Activated T-helper 17 cell treated with anti-CD3 and anti-CD28 coated beads, Interleukin-2, amount 50 U/mL, for 72 hours (primary cell): ENCODE results near the gene MT1X. TPM values are rescaled to one million over a fixed set of nuclear protein-coding genes. Genes with fewer than 3 reads are reported as not detected.
"Not testable (repeated sequence)": the region's sequence is repeated elsewhere in the genome, so short reads cannot be mapped to it uniquely, and the experiment has no call there.

ENCODE experiments used
- ATAC-seq: fragments of 150-1000 bp; cut with Tn5 transposase; replicated peaks from 2 replicates; pipeline ENCODE4 v1.10.0; 2021; ENCODE audit warnings: mild to moderate bottlenecking, moderate library complexity
- H3K27ac Mint-ChIP-seq: one replicate; pipeline ENCODE4 v1.8.0; 2022; ENCODE audit warnings: mixed read lengths
- H3K27me3 Mint-ChIP-seq: one replicate; pipeline ENCODE4 v1.8.0; 2022; ENCODE audit warnings: mixed read lengths
- H3K36me3 Mint-ChIP-seq: one replicate; pipeline ENCODE4 v1.8.0; 2022; ENCODE audit warnings: low read depth, mild to moderate bottlenecking, mixed read lengths
- H3K4me1 Mint-ChIP-seq: one replicate; pipeline ENCODE4 v1.8.0; 2022; ENCODE audit warnings: mixed read lengths
- H3K4me3 Mint-ChIP-seq: one replicate; pipeline ENCODE4 v1.8.0; 2022; ENCODE audit warnings: mild to moderate bottlenecking, mixed read lengths
- H3K9me3 Mint-ChIP-seq: one replicate; pipeline ENCODE4 v1.8.0; 2022; ENCODE audit warnings: mixed read lengths
- total RNA-seq, 2 donors: library from RNA; stranded (reverse); gene quantifications; one replicate each; pipeline ENCODE4 v1.2.3, GENCODE V29; 2022

The MT1X gene
- total RNA-seq, 2 donors from 2014 or later, result 6.1 to 7.6 TPM

DNA sequence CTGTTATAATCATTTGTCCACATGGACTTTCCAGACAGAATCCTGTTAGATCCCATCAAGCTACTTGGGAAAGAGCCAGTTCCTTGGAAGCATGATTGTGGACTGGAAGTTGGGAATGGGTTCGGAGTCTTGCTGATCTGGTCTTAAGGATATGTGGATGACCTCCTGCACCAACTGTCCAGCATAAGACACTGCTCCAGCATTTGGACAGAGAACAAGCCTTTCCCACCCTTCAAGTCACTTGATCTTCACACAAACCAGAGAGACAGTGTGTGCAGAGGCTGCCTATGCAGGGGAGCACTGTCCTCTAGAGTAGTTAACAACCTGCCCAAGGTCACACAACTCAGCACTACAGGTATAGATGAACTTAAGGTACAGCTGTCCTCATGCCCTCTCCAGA is 36.4 kb upstream of the MT1X start:
- Mint-ChIP-seq H3K27me3 (peaks cover under 1% of the 10 kb centered on the region), H3K4me1 (peaks cover 8% of the 10 kb centered on the region), H3K27ac (no peak overlapping the region), H3K4me3 (no peak overlapping the region), H3K9me3 (no peaks in the 10 kb centered on the region), H3K36me3 (no peaks in the 10 kb centered on the region)
- ATAC-seq, result no peak

GRCh38 chr16:56647641-56648431 is 34.4 kb upstream of the MT1X start:
- Mint-ChIP-seq H3K4me1 (peaks cover 8% of the 10 kb centered on the region), H3K36me3 (no peaks in the 10 kb centered on the region), H3K9me3 (no peaks in the 10 kb centered on the region), H3K27ac (no peak overlapping the region), H3K27me3 (peaks cover 6% of the 10 kb centered on the region), H3K4me3 (no peak overlapping the region)
- no peak for ATAC-seq

- no peaks in the 10 kb centered on the region for H3K9me3 Mint-ChIP-seq
- H3K4me1 Mint-ChIP-seq, result peaks cover under 1% of the 10 kb centered on the region
- no peak for ATAC-seq
- H3K36me3 Mint-ChIP-seq, result no peaks in the 10 kb centered on the region
- H3K27ac Mint-ChIP-seq, result no peak overlapping the region
- peaks cover 9% of the 10 kb centered on the region for H3K27me3 Mint-ChIP-seq
- no peak overlapping the region for H3K4me3 Mint-ChIP-seq
Measured at GRCh38 chr16:56649271-56649670, 33.0 kb upstream of the MT1X start.

- no peaks in the 10 kb centered on the region for H3K9me3 Mint-ChIP-seq
- no peak overlapping the region for H3K4me3 Mint-ChIP-seq
- no peaks in the 10 kb centered on the region for H3K36me3 Mint-ChIP-seq
- no peak for ATAC-seq
- no peaks in the 10 kb centered on the region for H3K4me1 Mint-ChIP-seq
- peaks cover 9% of the 10 kb centered on the region for H3K27me3 Mint-ChIP-seq
- H3K27ac Mint-ChIP-seq, result no peak overlapping the region
Measured at GRCh38 chr16:56649820-56650219, 32.5 kb upstream of the MT1X start.

DNA sequence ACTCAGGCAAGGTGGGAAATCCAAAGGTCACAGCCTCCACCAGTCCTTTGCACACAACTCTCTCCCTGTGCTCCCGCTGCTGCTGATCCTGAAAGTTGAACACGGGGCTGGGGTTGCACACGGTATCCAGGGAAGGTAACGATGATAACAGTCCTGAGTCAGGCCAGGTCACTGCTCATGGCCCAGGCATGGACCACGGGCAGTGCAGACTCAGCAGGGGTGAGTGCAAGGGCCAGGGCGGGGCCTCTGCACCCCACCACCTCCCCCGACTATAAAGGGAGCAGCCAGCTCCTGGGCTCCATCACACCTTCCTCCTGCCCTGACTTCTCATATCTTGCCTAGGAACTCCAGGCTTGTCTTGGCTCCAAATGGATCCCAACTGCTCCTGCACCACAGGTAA is 30.7 kb upstream of the MT1X start, which contains the start of gene MT1B:
Gene MT1B (plus strand): TSS at position 301 of the 400 bp plus-strand sequence. CDS start 68 bp downstream, at position 369.
- ATAC-seq, result no peak
- Mint-ChIP-seq H3K9me3 (no peaks in the 10 kb centered on the region), H3K27ac (no peak within 1 kb of the TSS), H3K4me3 (no peak within 1 kb of the TSS), H3K36me3 (no peaks in the 10 kb centered on the region), H3K4me1 (no peaks in the 10 kb centered on the region), H3K27me3 (peaks cover 9% of the 10 kb centered on the region)

DNA sequence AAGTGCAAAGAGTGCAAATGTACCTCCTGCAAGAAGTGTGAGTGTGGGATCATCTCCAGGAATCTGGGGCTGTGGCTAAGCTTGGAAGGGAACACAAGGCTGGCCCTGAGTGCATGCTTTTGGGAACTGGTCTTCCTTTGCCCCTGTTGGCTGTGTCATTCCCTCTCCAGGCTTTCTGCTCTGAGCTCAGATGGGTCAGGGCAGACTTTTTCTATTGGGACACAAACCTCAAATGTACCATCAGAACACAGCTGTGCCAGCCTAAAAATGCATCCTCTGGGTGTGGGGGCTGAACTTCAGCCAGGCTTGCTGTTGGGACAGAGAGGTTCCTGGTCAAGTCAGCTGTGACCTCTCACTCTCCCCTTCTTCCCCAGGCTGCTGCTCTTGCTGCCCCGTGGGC is 29.7 kb upstream of the MT1X start:
- H3K4me3 Mint-ChIP-seq, result no peak overlapping the region
- peaks cover 9% of the 10 kb centered on the region for H3K27me3 Mint-ChIP-seq
- peaks cover 4% of the 10 kb centered on the region for H3K4me1 Mint-ChIP-seq
- H3K27ac Mint-ChIP-seq, result no peak overlapping the region
- no peaks in the 10 kb centered on the region for H3K36me3 Mint-ChIP-seq
- ATAC-seq, result no peak
- no peaks in the 10 kb centered on the region for H3K9me3 Mint-ChIP-seq

DNA sequence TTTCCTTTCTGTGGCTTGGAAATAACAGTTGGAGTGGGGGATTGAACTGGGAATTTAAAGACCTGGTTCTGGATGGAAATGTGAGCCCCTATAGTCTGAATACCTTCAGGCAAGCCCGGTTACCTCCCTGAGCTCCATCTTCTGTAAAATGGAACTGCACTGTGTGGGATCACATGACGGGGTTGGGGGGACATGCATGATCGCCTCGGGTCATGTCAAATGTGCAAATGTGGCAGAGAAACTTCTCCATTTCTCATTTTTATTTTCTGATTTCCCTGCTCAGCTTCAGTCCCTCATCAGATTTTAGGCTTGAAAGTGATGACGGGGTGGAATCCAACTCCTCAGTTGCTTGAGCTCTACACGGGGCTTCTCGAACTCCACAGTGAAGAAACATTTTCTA is 29.1 kb upstream of the MT1X start:
- peaks cover 9% of the 10 kb centered on the region for H3K27me3 Mint-ChIP-seq
- H3K4me3 Mint-ChIP-seq, result no peak overlapping the region
- no peak overlapping the region for H3K27ac Mint-ChIP-seq
- no peaks in the 10 kb centered on the region for H3K9me3 Mint-ChIP-seq
- no peaks in the 10 kb centered on the region for H3K36me3 Mint-ChIP-seq
- ATAC-seq, result no peak
- H3K4me1 Mint-ChIP-seq, result peaks cover 9% of the 10 kb centered on the region

DNA sequence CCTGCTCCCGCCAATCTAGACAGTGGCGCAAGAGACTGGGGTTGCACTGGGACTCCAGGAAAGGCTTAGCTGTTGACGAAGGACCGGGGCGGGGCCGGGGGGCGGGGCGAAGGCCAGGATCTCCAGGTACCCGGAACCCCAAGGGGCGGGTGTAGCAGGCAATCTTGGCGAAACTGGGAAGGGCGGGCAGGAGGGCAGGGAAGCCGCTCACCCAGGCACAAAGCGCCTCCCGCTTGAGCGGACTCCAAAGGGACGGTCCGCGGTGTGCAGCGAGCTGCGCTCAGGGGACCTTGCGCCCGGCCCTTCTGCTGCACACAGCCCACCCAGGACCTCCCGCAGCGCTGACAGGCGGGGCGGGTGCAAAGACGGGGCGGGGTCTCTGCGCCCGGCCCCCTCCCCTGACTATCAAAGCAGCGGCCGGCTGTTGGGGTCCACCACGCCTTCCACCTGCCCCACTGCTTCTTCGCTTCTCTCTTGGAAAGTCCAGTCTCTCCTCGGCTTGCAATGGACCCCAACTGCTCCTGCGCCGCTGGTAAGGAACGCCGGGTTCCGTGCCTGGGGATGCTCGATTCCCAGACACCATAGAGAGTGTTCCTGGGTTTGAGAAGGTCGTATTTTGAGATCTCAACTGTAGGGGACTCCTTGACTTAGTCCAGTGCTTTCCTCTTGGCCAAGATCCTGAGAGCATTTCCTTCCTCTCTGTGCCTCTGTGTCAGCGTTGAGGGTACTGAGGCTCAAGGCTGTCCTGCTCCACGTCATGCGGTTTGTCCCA is 24.5 kb upstream of the MT1X start, which contains the start of gene MT1F:
Gene MT1F (plus strand): TSS at position 405 of the 772 bp plus-strand sequence. CDS start 100 bp downstream, at position 505.
- Mint-ChIP-seq H3K36me3 (no peaks in the 10 kb centered on the region), H3K9me3 (no peaks in the 10 kb centered on the region), H3K27me3 (peaks cover 3% of the 10 kb centered on the region), H3K4me3 (peak within 1 kb of the TSS; percentile 97), H3K4me1 (peaks cover 14% of the 10 kb centered on the region), H3K27ac (peak within 1 kb of the TSS; percentile 89)
- peak; percentile 95 for ATAC-seq

GRCh38 chr16:56658327-56658875 is 23.9 kb upstream of the MT1X start:
- no peaks in the 10 kb centered on the region for H3K36me3 Mint-ChIP-seq
- peaks cover 16% of the 10 kb centered on the region for H3K4me1 Mint-ChIP-seq
- peak overlapping the region; percentile 97 for H3K4me3 Mint-ChIP-seq
- ATAC-seq, result no peak
- H3K27me3 Mint-ChIP-seq, result peaks cover 2% of the 10 kb centered on the region
- peak overlapping the region; percentile 89 for H3K27ac Mint-ChIP-seq
- H3K9me3 Mint-ChIP-seq, result no peaks in the 10 kb centered on the region

GRCh38 chr16:56662357-56663354 is 19.6 kb upstream of the MT1X start:
- Mint-ChIP-seq H3K27me3 (peaks cover 11% of the 10 kb centered on the region), H3K9me3 (no peaks in the 10 kb centered on the region), H3K4me3 (peak overlapping the region; percentile 80), H3K36me3 (peaks cover 21% of the 10 kb centered on the region), H3K27ac (peak overlapping the region; percentile 88), H3K4me1 (peaks cover 15% of the 10 kb centered on the region)
- ATAC-seq, result peak; percentile 70

DNA sequence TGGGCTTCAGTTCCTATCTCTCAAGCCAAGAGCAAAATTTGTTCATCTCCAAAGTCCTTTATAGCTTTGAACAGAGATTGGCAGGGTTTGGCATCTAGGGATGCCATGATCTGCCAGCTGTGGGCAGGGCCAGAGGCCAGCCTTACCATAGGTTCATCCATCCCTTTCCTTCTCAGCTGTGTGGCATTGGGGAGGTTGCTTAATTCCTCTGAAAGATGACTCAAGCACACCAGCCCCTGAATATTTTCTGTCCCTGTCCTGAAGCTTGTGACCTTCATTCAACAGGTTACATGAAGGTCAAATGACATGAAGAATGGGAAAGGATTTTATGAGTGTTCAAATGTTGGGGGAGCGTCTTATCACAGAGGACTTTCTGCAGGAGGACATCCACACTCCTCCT is 17.8 kb upstream of the MT1X start:
- Mint-ChIP-seq H3K36me3 (peaks cover 28% of the 10 kb centered on the region), H3K27ac (no peak overlapping the region), H3K4me1 (peaks cover 18% of the 10 kb centered on the region), H3K4me3 (no peak overlapping the region), H3K27me3 (peaks cover 27% of the 10 kb centered on the region), H3K9me3 (no peaks in the 10 kb centered on the region)
- no peak for ATAC-seq

DNA sequence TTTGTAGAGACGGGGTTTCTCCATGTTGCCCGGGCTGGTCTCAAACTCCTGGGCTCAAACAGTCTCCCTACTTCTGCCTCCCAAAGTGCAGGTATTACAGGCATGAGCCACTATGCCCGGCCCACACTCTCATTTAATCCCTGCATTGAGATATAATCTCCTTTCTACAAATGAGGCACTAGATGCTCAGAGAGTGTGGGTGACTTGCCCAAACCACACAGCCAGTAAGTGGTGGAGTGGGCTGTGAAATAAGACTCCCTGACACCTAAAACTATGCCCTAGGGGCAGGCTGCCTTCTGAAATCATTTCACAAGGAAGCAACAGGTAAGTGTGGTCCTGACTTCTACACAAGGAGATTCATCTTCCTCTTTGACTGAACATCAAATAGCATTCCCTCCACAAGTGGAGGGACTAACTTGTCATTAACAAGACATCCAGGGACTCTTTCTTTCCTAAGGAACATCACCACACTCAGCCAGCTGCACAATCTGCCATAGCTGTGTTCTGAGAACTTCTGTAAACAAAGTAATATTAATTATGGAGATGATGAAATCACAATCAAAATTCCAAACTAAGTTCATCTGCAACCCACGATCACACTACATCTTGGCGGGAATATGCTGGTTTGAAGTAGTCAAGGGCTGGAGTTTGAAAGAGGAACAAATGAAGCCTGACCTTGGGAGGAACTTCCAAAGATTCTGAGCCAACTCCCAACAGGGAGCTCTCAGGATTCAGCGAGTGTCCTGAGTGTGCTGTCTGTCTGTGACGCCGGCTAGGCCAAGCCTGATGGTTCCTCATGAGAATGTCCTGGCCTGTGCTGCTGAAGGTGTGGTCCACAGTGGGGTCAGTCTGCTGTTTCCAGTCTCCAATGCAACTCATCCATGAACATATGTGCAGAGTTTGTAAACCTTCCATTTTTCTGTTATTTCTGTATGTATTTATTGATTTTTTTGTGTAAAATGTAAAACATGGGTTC is 16.7 kb upstream of the MT1X start:
- not testable (repeated sequence) for H3K9me3 Mint-ChIP-seq, ATAC-seq, H3K4me3 Mint-ChIP-seq, H3K27ac Mint-ChIP-seq
- H3K36me3 Mint-ChIP-seq, result peaks cover 28% of the 10 kb centered on the region
- peaks cover 18% of the 10 kb centered on the region for H3K4me1 Mint-ChIP-seq
- H3K27me3 Mint-ChIP-seq, result peaks cover 33% of the 10 kb centered on the region
